OCI-LY1 (cell line): Measurements from ENCODE around the gene ZNFX1.

Experiments used
- H2AFZ ChIP-seq: fragments of 200-600 bp; sonication (generic), shearing (Covaris generic); 2 replicates; pipeline ENCODE4 v1.6.0; 2014; ENCODE audit warnings: antibody characterized with exemption, mild to moderate bottlenecking, low read length
- H3F3A ChIP-seq: fragments of 200-600 bp; sonication (generic), shearing (Covaris generic); 2 replicates; pipeline ENCODE4 v1.6.0; 2014; ENCODE audit warnings: mild to moderate bottlenecking, antibody characterized with exemption, low read length, moderate library complexity; ENCODE audit not compliant: insufficient read depth
- H3K27ac ChIP-seq: fragments of 200-600 bp; sonication (generic); 2 replicates; pipeline ENCODE4 v1.5.1; 2014; ENCODE audit warnings: low read length, mixed run types, mild to moderate bottlenecking, low read depth; ENCODE audit not compliant: poor library complexity, severe bottlenecking
- H3K27me3 ChIP-seq: fragments of 200-600 bp; sonication (generic); 2 replicates; pipeline ENCODE4 v1.6.0; 2014; ENCODE audit warnings: antibody characterized with exemption, mild to moderate bottlenecking, low read length, moderate library complexity; ENCODE audit not compliant: insufficient read depth
- H3K36me3 ChIP-seq: fragments of 200-600 bp; sonication (generic); 2 replicates; pipeline ENCODE4 v1.6.1; 2014; ENCODE audit warnings: mild to moderate bottlenecking, antibody characterized with exemption, low read length, moderate library complexity, mixed read lengths; ENCODE audit not compliant: insufficient read depth
- H3K4me1 ChIP-seq: fragments of 200-600 bp; sonication (generic); 2 replicates; pipeline ENCODE4 v1.5.1; 2014; ENCODE audit warnings: mild to moderate bottlenecking, low read length, moderate library complexity; ENCODE audit not compliant: insufficient read depth, severe bottlenecking
- H3K4me2 ChIP-seq: fragments of 200-600 bp; sonication (generic), shearing (Covaris generic); 2 replicates; pipeline ENCODE4 v1.6.1; 2014; ENCODE audit warnings: low read length
- H3K4me3 ChIP-seq: fragments of 200-600 bp; sonication (generic); 2 replicates; pipeline ENCODE4 v1.5.1; 2014; ENCODE audit warnings: low read length, low read depth, mild to moderate bottlenecking, mixed read lengths; ENCODE audit not compliant: poor library complexity, severe bottlenecking
- H3K79me2 ChIP-seq: fragments of 200-600 bp; shearing (Covaris generic); 2 replicates; pipeline ENCODE4 v1.6.1; 2016; ENCODE audit warnings: mixed run types, low read length, mixed read lengths; ENCODE audit not compliant: insufficient read depth
- H3K9ac ChIP-seq: fragments of 200-600 bp; sonication (generic), shearing (Covaris generic); 2 replicates; pipeline ENCODE4 v1.6.1; 2014; ENCODE audit warnings: mild to moderate bottlenecking, low read length, mixed read lengths
- H3K9me2 ChIP-seq: fragments of 200-600 bp; sonication (generic), shearing (Covaris generic); 2 replicates; pipeline ENCODE4 v1.6.1; 2014; ENCODE audit warnings: low read depth, mild to moderate bottlenecking, low read length, mixed read lengths
- H3K9me3 ChIP-seq: fragments of 200-600 bp; shearing (Covaris generic); 2 replicates; pipeline ENCODE4 v1.6.1; 2014; ENCODE audit warnings: low read length, mixed read lengths
- H4K20me1 ChIP-seq: fragments of 200-600 bp; sonication (generic), shearing (Covaris generic); 2 replicates; pipeline ENCODE4 v1.6.0; 2016; ENCODE audit warnings: mild to moderate bottlenecking, low read length; ENCODE audit not compliant: insufficient read depth
- EZH2 ChIP-seq: fragments of 200-600 bp; sonication (generic), shearing (Covaris generic); IDR thresholded peaks from 2 replicates; pipeline ENCODE4 v1.8.0; 2017; ENCODE audit warnings: borderline replicate concordance, mixed run types, mild to moderate bottlenecking, antibody characterized with exemption, low read length, moderate library complexity, mixed read lengths
- TF ChIP-seq, protein P1 (sequence below): fragments of 200-600 bp; sonication (generic), shearing (Covaris generic); IDR thresholded peaks from 2 replicates; pipeline ENCODE4 v1.5.1; 2017; ENCODE audit warnings: mild to moderate bottlenecking, antibody characterized with exemption, low read length, moderate library complexity, mixed read lengths

The ZNFX1 gene

DNA sequence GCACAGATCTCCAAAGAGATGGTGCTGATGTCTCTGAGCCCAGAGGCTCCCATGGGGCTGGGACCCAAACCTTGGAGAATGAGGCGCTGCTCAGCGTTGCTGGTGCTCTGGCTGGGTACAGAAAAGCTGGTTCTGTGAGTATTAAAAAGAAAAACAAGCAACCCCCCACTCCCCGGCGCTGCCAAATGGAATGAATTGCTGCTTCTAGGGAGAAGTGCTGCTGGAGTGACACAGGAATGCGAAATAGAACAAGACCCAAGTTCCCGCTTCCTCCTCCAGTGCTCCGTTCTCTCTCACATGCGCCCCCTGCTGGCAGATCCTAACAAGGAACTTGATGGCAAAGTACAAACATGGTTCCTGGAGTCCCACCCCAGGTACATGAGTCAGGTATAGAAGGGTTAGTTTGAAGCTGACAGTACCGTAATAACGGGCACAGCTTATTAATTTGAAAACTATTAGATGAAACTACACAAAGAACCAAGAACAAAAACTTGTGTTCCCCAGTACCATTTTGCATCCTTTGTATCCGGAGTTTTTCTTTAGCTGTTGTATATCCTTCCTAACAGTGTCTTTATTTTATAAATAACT, 60.8 kb downstream of the ZNFX1 start:
- Histone ChIP-seq H3K27me3 (no peaks in the 10 kb centered on the region), H3K4me1 (peaks cover 24% of the 10 kb centered on the region), H3F3A (no peaks in the 10 kb centered on the region), H3K4me2 (peak overlapping the region; percentile 54), H3K79me2 (peaks cover 15% of the 10 kb centered on the region), H3K27ac (no peak overlapping the region), H3K4me3 (peak overlapping the region; percentile 20), H4K20me1 (no peaks in the 10 kb centered on the region), H3K9me2 (no peaks in the 10 kb centered on the region), H3K36me3 (peaks cover 9% of the 10 kb centered on the region; the same call in 1 of the 2 replicates), H3K9me3 (no peaks in the 10 kb centered on the region), H2AFZ (peak overlapping the region; percentile 67; the same call in 1 of the 2 replicates), H3K9ac (no peak overlapping the region; the same call in 1 of the 2 replicates)
- TF ChIP-seq, protein P1, sequence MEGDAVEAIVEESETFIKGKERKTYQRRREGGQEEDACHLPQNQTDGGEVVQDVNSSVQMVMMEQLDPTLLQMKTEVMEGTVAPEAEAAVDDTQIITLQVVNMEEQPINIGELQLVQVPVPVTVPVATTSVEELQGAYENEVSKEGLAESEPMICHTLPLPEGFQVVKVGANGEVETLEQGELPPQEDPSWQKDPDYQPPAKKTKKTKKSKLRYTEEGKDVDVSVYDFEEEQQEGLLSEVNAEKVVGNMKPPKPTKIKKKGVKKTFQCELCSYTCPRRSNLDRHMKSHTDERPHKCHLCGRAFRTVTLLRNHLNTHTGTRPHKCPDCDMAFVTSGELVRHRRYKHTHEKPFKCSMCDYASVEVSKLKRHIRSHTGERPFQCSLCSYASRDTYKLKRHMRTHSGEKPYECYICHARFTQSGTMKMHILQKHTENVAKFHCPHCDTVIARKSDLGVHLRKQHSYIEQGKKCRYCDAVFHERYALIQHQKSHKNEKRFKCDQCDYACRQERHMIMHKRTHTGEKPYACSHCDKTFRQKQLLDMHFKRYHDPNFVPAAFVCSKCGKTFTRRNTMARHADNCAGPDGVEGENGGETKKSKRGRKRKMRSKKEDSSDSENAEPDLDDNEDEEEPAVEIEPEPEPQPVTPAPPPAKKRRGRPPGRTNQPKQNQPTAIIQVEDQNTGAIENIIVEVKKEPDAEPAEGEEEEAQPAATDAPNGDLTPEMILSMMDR = peak; percentile 88
- TF ChIP-seq EZH2 = no peak

DNA sequence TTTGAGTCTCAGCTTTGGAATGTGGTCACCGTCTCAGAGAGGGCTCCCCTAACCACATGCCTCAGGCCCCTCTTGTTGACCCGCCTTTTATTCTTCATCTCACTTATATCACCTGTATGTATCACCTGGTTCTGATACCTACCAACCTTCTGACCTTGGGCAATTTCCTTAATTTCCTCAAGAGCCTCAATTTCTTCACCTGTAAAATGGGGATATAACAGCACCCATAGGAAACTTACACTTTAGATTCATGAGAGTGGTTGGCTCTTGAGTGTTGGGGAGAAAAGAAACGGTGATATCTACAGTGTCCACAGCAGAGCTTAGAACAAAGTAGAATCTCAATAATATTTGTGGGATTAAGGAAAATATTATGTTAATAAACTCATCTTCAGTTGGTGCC, 62.6 kb downstream of the ZNFX1 start:
- H3K27ac ChIP-seq = no peak overlapping the region
- peaks cover 2% of the 10 kb centered on the region for H3K9me3 ChIP-seq
- H2AFZ ChIP-seq = no peak overlapping the region
- H3K9me2 ChIP-seq = no peaks in the 10 kb centered on the region
- no peaks in the 10 kb centered on the region for H3K27me3 ChIP-seq
- H4K20me1 ChIP-seq = no peaks in the 10 kb centered on the region
- peaks cover 18% of the 10 kb centered on the region for H3K4me1 ChIP-seq
- H3K9ac ChIP-seq = no peak overlapping the region
- no peak overlapping the region for H3K4me2 ChIP-seq
- no peaks in the 10 kb centered on the region for H3K36me3 ChIP-seq
- no peaks in the 10 kb centered on the region for H3F3A ChIP-seq
- TF ChIP-seq, protein P1 = no peak
- TF ChIP-seq EZH2 = no peak
- peaks cover 9% of the 10 kb centered on the region for H3K79me2 ChIP-seq
- H3K4me3 ChIP-seq = no peak overlapping the region

DNA sequence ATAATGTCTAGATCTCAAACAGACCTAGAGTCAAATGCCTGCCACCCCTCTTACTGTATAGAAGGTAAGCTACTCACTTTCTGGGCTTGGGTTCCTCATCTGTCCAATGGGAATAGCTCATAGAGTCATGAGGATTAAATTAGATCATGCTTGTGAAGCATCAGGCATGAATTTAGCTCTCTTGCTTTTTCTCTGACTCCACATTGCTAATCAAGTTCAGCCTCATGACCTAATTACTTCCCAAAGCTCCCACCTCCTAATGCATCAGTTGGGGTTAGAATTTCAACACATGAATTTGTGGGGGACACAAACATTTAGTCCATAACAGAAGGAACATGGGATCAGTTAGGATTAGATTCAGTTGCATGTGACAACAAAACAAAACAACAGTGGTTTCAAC, 63.3 kb downstream of the ZNFX1 start:
- H3K4me1 ChIP-seq = peaks cover 13% of the 10 kb centered on the region
- no peak overlapping the region for H3K27ac ChIP-seq
- H3K9me3 ChIP-seq = peaks cover 5% of the 10 kb centered on the region
- no peaks in the 10 kb centered on the region for H3K36me3 ChIP-seq
- H3K9ac ChIP-seq = no peak overlapping the region
- no peaks in the 10 kb centered on the region for H3K9me2 ChIP-seq
- H3K27me3 ChIP-seq = no peaks in the 10 kb centered on the region
- H3K4me2 ChIP-seq = no peak overlapping the region
- no peak overlapping the region for H3K4me3 ChIP-seq
- no peak overlapping the region for H2AFZ ChIP-seq
- peaks cover 2% of the 10 kb centered on the region for H3K79me2 ChIP-seq
- H3F3A ChIP-seq = no peaks in the 10 kb centered on the region
- no peaks in the 10 kb centered on the region for H4K20me1 ChIP-seq
- TF ChIP-seq, protein P1 = no peak
- TF ChIP-seq EZH2 = no peak
